ENCODE measurements around the gene SLC7A1. TPM values are rescaled to one million over a fixed set of nuclear protein-coding genes. Genes with fewer than 3 reads are reported as not detected.

Gene SLC7A1
- total and polyA plus RNA-seq, 2 of the 8 experiments (the other 6 are each of a cell fraction or from before 2014, with no cell fraction given) = 26.8 to 114 TPM

DNA sequence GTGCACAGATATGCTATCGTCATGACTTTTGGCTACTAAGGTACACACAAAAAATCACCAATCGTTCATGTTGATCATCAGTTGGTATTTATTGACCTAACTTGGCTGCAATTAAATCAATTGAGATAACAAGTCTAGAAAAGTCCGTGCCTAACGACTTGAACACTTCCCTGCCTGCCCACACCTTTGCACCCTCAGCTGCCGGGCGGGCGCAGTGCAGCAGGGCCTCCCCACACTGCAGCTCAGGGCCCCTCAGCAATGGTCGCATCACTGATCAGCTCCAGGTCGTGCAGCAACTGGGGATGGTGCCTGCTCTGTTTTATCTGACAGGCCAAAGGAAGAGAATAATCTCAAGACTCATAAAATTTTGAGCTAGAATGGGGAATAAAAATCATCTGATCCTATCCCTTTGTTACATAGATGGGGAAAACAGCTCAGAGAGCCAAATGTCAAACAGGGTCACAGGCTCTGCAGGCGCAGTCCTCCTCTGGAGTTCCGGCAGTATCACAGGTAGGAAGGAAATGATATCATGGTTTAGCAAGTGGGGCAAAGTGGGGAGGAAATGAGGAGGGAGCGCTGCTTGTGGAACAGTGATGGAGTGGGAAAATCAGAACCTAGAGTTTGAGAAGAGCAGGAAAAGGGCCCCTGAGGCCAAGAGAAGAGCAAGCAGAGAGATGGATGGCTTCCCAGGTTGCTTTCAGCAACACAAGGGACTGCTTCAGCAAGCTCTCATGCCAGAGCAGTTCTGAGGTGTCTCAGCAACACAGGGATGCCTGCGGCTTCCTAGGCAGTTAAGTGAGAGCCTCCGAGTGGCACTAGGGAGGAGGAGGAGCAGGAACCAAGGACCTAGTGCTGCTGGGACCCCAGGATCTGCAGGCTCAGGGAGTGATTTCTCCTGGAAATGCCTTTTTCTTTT lies 57.5 kb downstream of the SLC7A1 start:
- Histone ChIP-seq H3K9me3 (ENCODE audit: insufficient read depth in 2 of 2, low read depth in 1 of 2, low read length in 1 of 2) (no peaks in the 10 kb centered on the region), H3K4me3 (ENCODE audit: extremely low read depth in 1 of 4, insufficient read depth in 2 of 4, low read depth in 3 of 4, low read length in 4 of 4) (no peak overlapping the region), H3K27ac (ENCODE audit: low read depth, low read length) (no peak overlapping the region), H3K27me3 (replicated peaks in 1 of 4; ENCODE audit: control insufficient read depth in 3 of 4, extremely low read depth in 1 of 4, insufficient read depth in 3 of 4, low read length in 3 of 4) (no peaks in the 10 kb centered on the region), H4K91ac (replicated peaks; ENCODE audit: insufficient read length, low read length) (no peak overlapping the region), H2BK12ac (ENCODE audit: low read depth, low read length) (no peak overlapping the region), H3K36me3 (ENCODE audit: control insufficient read depth in 2 of 4, insufficient read depth in 4 of 4, low read length in 3 of 4) (peaks cover 2 to 32% (median 6%) of the 10 kb centered on the region in 4 experiments; a peak in 7 of 8 replicates), H4K8ac (ENCODE audit: extremely low read depth, insufficient read depth, low read length) (no peak overlapping the region), H3K23me2 (ENCODE audit: low read depth, low read length) (no peaks in the 10 kb centered on the region), H3K4ac (replicated peaks; ENCODE audit: insufficient read length, low read depth, low read length) (no peak overlapping the region), H3K79me1 (ENCODE audit: low read depth, low read length) (peaks cover 23% of the 10 kb centered on the region), H4K20me1 (replicated peaks in 1 of 2; ENCODE audit: control insufficient read depth in 1 of 2, insufficient read depth in 2 of 2, low read length in 2 of 2) (peaks cover 17 to 21% of the 10 kb centered on the region in 2 experiments), H2BK120ac (replicated peaks; ENCODE audit: low read depth, low read length) (no peak overlapping the region), H3K79me2 (ENCODE audit: control insufficient read depth in 1 of 2, insufficient read depth in 2 of 2, low read length in 2 of 2) (peaks cover 0 to 69% of the 10 kb centered on the region in 2 experiments; a peak in 2 of 4 replicates), H3K4me1 (replicated peaks in 1 of 4; ENCODE audit: control insufficient read depth in 3 of 4, insufficient read depth in 4 of 4, low read length in 3 of 4) (peaks cover 2 to 9% (median 6%) of the 10 kb centered on the region in 4 experiments; a peak in 6 of 7 replicates), H3K9ac (replicated peaks in 1 of 4; ENCODE audit: extremely low read depth in 1 of 4, low read depth in 3 of 4, low read length in 3 of 4) (no peak overlapping the region), H3K4me2 (ENCODE audit: insufficient read depth in 1 of 2, low read depth in 2 of 2, low read length in 2 of 2) (no peak overlapping the region), H2AFZ (ENCODE audit: low read length) (no peak overlapping the region), H3K56ac (replicated peaks; ENCODE audit: insufficient read length, low read depth, low read length) (no peak overlapping the region), H2BK15ac (ENCODE audit: low read length) (no peak overlapping the region), H2BK20ac (ENCODE audit: low read length) (no peak overlapping the region), H2AK5ac (ENCODE audit: low read depth, low read length) (no peak overlapping the region), H2BK5ac (ENCODE audit: low read depth, low read length) (no peak overlapping the region), H3K18ac (ENCODE audit: extremely low read depth, low read length) (no peak overlapping the region), H3K14ac (ENCODE audit: insufficient read length) (no peak overlapping the region), H3K23ac (ENCODE audit: insufficient read length) (no peak overlapping the region), H4K5ac (ENCODE audit: insufficient read length, low read depth, low read length) (no peak overlapping the region)
- DNase-seq (ENCODE audit: low read depth in 1 of 2, low spot score in 2 of 2) (no peak), FAIRE-seq (no peak)
- CTCF ChIA-PET (ENCODE audit: partially characterized antibody) = interaction anchor here (0.7 to 3.8 kb wide), 7 partner anchors 8 to 170 kb away, joined by 3 to 16 read pairs (median 3); no protein-coding TSS in a partner anchor
- 94% methylated on average over 14 of the region's 14 CpGs; no CpG with 5 or more reads in 1 of the 2 experiments for WGBS, 2 experiments (ENCODE audit: extremely low coverage in 1 of 2, insufficient coverage in 1 of 2, insufficient read length in 1 of 2, insufficient replicate concordance in 2 of 2, low coverage in 1 of 2, low lambda C conversion rate in 2 of 2, missing lambda C conversion rate in 1 of 2)
- POLR2A ChIA-PET (ENCODE audit: partially characterized antibody) = interaction anchor here (0.9 to 1.6 kb wide), 4 partner anchors 9 to 51 kb away, joined by 3 to 5 read pairs (median 3); no protein-coding TSS in a partner anchor
- no peak for TF ChIP-seq BRCA1 (IDR thresholded peaks at IDR 0.05; ENCODE audit: low read depth, low read length)
- TF ChIP-seq ZNF274 (IDR thresholded peaks at IDR 0.05; ENCODE audit: borderline replicate concordance, extremely low read depth, low read length) = no peak
- no peak for TF ChIP-seq RNF2 (IDR thresholded peaks at IDR 0.05; ENCODE audit: borderline replicate concordance, low read depth, low read length, missing control alignments, poor library complexity, severe bottlenecking)
- no peak for TF ChIP-seq POLR2AphosphoS5 (IDR thresholded peaks at IDR 0.05; ENCODE audit: low read depth, low read length)
- no peak for TF ChIP-seq RXRA (IDR thresholded peaks at IDR 0.05; ENCODE audit: insufficient read depth, low read depth, low read length)
- no peak for TF ChIP-seq RBBP5 (IDR thresholded peaks at IDR 0.05; ENCODE audit: borderline replicate concordance, low read depth, low read length)
- no peak for TF ChIP-seq CHD1 (IDR thresholded peaks at IDR 0.05; ENCODE audit: low read depth, low read length)
- TF ChIP-seq JUN (IDR thresholded peaks at IDR 0.05; ENCODE audit: low read depth, low read length) = no peak
- TF ChIP-seq BACH1 (IDR thresholded peaks at IDR 0.05; ENCODE audit: low read length) = no peak
- no peak for TF ChIP-seq POLR2A (IDR thresholded peaks at IDR 0.05; ENCODE audit: control extremely low read depth in 1 of 2, low read depth in 2 of 2, low read length in 2 of 2)
- no peak for TF ChIP-seq TEAD4 (IDR thresholded peaks at IDR 0.05; ENCODE audit: low read depth, low read length)
- TF ChIP-seq EGR1 (IDR thresholded peaks at IDR 0.05; ENCODE audit: borderline replicate concordance, low read depth, low read length) = no peak
- no peak for TF ChIP-seq TBP (IDR thresholded peaks at IDR 0.05; ENCODE audit: low read depth, low read length)

Measured in H1 (cell line).